Testis (tissue), 2 donors: ENCODE results near the gene GUCY1A2.

Experiments
- POLR2A ChIP-seq: fragments of 450-650 bp; IDR thresholded peaks from one replicate; pipeline ENCODE4 v1.6.1; 2017; ENCODE audit warnings: antibody characterized with exemption, mild to moderate bottlenecking, moderate library complexity
- TF ChIP-seq, protein P1 (sequence below), 3 experiments: fragments of 450-650 bp in 2 of 3; fragments of 200-600 bp in 1 of 3; sonication (generic) in 1 of 3; IDR thresholded peaks; one replicate each; pipeline ENCODE4 v1.5.1; 2016 to 2019; ENCODE audit warnings: antibody characterized with exemption in 3 of 3, mild to moderate bottlenecking in 2 of 3, moderate library complexity in 1 of 3

DNA sequence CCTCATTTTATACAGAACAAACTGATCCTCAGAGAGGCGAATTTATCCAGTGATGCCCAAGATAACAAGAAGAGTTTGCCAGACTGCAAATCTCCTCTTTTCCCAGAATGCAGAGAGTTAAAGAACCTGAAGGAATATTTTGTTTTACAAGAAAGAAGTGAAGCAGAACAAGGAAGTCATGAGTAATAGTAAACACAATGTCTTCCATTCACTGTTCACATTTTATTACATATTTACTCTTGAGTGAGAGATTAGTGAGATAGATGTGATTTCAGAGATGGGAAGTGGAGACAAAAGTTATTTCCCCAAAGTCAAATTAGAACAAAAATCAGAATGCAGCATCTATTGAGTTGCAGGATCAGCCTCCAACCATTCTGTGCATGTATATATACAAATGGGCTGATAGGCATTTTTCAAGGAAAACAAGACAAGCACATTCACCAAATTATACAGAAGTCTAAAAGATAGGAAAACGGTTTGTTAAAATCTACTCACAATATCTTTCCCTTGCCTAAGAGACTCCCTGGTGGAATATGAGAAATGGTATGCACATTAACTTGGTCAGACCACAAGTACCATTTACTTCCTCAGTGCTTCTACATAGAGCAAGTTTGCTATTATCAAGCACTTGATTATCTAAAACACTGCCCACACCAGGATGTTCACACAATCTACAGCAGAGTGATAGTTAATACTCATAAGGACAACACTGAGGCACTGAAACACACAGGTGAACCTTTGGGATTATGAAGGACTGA lies 12.0 kb downstream of the GUCY1A2 start:
- TF ChIP-seq, protein P1, sequence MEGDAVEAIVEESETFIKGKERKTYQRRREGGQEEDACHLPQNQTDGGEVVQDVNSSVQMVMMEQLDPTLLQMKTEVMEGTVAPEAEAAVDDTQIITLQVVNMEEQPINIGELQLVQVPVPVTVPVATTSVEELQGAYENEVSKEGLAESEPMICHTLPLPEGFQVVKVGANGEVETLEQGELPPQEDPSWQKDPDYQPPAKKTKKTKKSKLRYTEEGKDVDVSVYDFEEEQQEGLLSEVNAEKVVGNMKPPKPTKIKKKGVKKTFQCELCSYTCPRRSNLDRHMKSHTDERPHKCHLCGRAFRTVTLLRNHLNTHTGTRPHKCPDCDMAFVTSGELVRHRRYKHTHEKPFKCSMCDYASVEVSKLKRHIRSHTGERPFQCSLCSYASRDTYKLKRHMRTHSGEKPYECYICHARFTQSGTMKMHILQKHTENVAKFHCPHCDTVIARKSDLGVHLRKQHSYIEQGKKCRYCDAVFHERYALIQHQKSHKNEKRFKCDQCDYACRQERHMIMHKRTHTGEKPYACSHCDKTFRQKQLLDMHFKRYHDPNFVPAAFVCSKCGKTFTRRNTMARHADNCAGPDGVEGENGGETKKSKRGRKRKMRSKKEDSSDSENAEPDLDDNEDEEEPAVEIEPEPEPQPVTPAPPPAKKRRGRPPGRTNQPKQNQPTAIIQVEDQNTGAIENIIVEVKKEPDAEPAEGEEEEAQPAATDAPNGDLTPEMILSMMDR (IDR thresholded peaks at IDR 0.05), result no peak
- no peak for TF ChIP-seq POLR2A
